AG20443 (cell line): ENCODE measurements around the gene GSTM5.
A peak's percentile ranks its signal among the peaks of the same experiment; 100 is the strongest.
"Not testable (repeated sequence)": the region's sequence is repeated elsewhere in the genome, so short reads cannot be mapped to it uniquely, and the experiment has no call there.

Experiments
- DNase-seq: peaks from one replicate; pipeline ENCODE4 v3.0.0; 2012; ENCODE audit warnings: low spot score, mixed read lengths

GSTM5 gene

GRCh38 chr1:109761227-109762038, 49.4 kb downstream of the GSTM5 start:
- DNase-seq: no peak

- DNase-seq: no peak
Measured at GRCh38 chr1:109762039-109762585, 50.1 kb downstream of the GSTM5 start.

- DNase-seq: peak; percentile 61
Measured at GRCh38 chr1:109762821-109763645, 51.0 kb downstream of the GSTM5 start.

- DNase-seq: no peak
Measured at GRCh38 chr1:109763646-109764415, 51.8 kb downstream of the GSTM5 start, which contains the start of gene EPS8L3. EPS8L3 (minus strand) TSS chr1:109763923; CDS start chr1:109761749, 2,174 bp downstream.

- DNase-seq: no peak
Measured at GRCh38 chr1:109764561-109765482, 52.8 kb downstream of the GSTM5 start.

GRCh38 chr1:109765483-109765815, 53.4 kb downstream of the GSTM5 start:
- DNase-seq: no peak

- DNase-seq: no peak
Measured at GRCh38 chr1:109765896-109766615, 54.0 kb downstream of the GSTM5 start.

GRCh38 chr1:109766991-109767636, 55.1 kb downstream of the GSTM5 start:
- not testable (repeated sequence) for DNase-seq
